Measurements from ENCODE around the gene LFNG. TPM values are rescaled to one million over a fixed set of nuclear protein-coding genes. Genes with fewer than 3 reads are reported as not detected.

LFNG gene
- total and polyA plus RNA-seq, 2 of the 13 experiments (the other 11 are each of a cell fraction or from before 2014, with no cell fraction given) = 0.44 to 1.5 TPM

DNA sequence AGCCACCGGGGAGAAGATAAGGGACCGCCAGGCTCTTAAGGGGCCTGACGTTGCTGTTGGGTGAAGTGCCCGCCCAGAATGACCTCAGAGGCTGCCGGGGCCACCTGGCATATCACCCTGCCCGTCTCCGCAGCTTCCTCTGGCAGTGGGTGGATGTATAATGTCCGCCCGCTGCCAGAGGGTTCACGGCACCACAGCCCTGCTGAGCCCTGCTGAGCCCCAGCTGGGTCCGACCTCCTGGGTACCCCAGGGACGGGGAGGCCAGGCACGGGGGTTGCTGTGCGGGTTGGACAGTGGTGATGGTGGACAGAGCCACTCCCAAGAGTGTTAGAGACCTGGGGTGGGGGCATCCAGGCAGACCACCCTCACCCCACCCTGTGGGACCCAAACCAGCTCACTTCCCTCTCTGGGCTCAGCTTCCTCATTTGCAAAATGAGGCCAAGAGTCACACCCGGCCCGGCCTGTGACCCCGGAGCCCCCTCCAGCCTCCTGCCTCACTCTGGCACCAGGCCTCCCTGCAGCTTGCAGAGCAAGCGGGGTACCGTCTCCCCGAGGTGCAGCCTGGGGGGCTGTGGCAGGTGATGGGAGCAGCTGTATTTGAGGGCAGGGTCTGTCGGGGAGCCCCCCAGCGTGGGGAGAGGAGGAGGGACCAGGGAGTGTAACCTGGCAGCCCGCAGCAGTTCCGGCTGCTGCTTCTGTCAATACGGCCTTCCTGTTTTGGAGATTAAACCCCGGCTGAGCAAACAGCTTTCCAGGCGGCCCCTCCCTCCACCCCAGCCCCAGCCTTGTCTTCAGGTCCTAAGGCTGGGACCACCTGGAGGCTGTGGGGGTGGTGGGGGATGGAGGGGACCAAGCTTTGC lies 8.4 kb upstream of the LFNG start (continued):
- no peak for TF ChIP-seq IKZF4 (CRISPR knock-in tag; IDR thresholded peaks at IDR 0.05; ENCODE audit: borderline replicate concordance, low read depth, not compliant biosample characterization)
- TF ChIP-seq HNRNPLL (IDR thresholded peaks at IDR 0.05; ENCODE audit: low read depth, low read length, poor library complexity, severe bottlenecking) = peak; percentile 6
- peak; percentile 74; the same call in 1 of the 2 replicates for TF ChIP-seq SNAI1 (CRISPR knock-in tag; IDR thresholded peaks at IDR 0.05; ENCODE audit: borderline replicate concordance)
- no peak for TF ChIP-seq SMAD9 (CRISPR knock-in tag; IDR thresholded peaks at IDR 0.05)
- 0 out of 2 replicates have a peak, but pooled peaks have one; percentile 19 for TF ChIP-seq HHEX (CRISPR knock-in tag; IDR thresholded peaks at IDR 0.05)
- no peak for TF ChIP-seq ZNF780A (CRISPR knock-in tag; IDR thresholded peaks at IDR 0.05)
- peak; percentile 21; the same call in 1 of the 2 replicates for TF ChIP-seq ZFX (CRISPR knock-in tag; IDR thresholded peaks at IDR 0.05; ENCODE audit: low read depth)
- TF ChIP-seq, protein P1, sequence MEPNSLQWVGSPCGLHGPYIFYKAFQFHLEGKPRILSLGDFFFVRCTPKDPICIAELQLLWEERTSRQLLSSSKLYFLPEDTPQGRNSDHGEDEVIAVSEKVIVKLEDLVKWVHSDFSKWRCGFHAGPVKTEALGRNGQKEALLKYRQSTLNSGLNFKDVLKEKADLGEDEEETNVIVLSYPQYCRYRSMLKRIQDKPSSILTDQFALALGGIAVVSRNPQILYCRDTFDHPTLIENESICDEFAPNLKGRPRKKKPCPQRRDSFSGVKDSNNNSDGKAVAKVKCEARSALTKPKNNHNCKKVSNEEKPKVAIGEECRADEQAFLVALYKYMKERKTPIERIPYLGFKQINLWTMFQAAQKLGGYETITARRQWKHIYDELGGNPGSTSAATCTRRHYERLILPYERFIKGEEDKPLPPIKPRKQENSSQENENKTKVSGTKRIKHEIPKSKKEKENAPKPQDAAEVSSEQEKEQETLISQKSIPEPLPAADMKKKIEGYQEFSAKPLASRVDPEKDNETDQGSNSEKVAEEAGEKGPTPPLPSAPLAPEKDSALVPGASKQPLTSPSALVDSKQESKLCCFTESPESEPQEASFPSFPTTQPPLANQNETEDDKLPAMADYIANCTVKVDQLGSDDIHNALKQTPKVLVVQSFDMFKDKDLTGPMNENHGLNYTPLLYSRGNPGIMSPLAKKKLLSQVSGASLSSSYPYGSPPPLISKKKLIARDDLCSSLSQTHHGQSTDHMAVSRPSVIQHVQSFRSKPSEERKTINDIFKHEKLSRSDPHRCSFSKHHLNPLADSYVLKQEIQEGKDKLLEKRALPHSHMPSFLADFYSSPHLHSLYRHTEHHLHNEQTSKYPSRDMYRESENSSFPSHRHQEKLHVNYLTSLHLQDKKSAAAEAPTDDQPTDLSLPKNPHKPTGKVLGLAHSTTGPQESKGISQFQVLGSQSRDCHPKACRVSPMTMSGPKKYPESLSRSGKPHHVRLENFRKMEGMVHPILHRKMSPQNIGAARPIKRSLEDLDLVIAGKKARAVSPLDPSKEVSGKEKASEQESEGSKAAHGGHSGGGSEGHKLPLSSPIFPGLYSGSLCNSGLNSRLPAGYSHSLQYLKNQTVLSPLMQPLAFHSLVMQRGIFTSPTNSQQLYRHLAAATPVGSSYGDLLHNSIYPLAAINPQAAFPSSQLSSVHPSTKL (CRISPR knock-in tag; IDR thresholded peaks at IDR 0.05) = peak; percentile 60
- no peak for TF ChIP-seq ZNF30 (CRISPR knock-in tag; IDR thresholded peaks at IDR 0.05)
- TF ChIP-seq, protein P2, sequence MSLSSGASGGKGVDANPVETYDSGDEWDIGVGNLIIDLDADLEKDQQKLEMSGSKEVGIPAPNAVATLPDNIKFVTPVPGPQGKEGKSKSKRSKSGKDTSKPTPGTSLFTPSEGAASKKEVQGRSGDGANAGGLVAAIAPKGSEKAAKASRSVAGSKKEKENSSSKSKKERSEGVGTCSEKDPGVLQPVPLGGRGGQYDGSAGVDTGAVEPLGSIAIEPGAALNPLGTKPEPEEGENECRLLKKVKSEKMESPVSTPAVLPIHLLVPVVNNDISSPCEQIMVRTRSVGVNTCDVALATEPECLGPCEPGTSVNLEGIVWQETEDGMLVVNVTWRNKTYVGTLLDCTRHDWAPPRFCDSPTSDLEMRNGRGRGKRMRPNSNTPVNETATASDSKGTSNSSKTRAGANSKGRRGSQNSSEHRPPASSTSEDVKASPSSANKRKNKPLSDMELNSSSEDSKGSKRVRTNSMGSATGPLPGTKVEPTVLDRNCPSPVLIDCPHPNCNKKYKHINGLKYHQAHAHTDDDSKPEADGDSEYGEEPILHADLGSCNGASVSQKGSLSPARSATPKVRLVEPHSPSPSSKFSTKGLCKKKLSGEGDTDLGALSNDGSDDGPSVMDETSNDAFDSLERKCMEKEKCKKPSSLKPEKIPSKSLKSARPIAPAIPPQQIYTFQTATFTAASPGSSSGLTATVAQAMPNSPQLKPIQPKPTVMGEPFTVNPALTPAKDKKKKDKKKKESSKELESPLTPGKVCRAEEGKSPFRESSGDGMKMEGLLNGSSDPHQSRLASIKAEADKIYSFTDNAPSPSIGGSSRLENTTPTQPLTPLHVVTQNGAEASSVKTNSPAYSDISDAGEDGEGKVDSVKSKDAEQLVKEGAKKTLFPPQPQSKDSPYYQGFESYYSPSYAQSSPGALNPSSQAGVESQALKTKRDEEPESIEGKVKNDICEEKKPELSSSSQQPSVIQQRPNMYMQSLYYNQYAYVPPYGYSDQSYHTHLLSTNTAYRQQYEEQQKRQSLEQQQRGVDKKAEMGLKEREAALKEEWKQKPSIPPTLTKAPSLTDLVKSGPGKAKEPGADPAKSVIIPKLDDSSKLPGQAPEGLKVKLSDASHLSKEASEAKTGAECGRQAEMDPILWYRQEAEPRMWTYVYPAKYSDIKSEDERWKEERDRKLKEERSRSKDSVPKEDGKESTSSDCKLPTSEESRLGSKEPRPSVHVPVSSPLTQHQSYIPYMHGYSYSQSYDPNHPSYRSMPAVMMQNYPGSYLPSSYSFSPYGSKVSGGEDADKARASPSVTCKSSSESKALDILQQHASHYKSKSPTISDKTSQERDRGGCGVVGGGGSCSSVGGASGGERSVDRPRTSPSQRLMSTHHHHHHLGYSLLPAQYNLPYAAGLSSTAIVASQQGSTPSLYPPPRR (CRISPR knock-in tag; IDR thresholded peaks at IDR 0.05; ENCODE audit: borderline replicate concordance) = peak; percentile 75
- TF ChIP-seq ZNF605 (CRISPR knock-in tag; IDR thresholded peaks at IDR 0.05) = peak; percentile 45; the same call in 1 of the 2 replicates
- TF ChIP-seq, protein P3, sequence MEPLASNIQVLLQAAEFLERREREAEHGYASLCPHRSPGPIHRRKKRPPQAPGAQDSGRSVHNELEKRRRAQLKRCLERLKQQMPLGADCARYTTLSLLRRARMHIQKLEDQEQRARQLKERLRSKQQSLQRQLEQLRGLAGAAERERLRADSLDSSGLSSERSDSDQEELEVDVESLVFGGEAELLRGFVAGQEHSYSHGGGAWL (CRISPR knock-in tag; IDR thresholded peaks at IDR 0.05) = no peak; the same call in 1 of the 2 replicates
- TF ChIP-seq, protein P4, sequence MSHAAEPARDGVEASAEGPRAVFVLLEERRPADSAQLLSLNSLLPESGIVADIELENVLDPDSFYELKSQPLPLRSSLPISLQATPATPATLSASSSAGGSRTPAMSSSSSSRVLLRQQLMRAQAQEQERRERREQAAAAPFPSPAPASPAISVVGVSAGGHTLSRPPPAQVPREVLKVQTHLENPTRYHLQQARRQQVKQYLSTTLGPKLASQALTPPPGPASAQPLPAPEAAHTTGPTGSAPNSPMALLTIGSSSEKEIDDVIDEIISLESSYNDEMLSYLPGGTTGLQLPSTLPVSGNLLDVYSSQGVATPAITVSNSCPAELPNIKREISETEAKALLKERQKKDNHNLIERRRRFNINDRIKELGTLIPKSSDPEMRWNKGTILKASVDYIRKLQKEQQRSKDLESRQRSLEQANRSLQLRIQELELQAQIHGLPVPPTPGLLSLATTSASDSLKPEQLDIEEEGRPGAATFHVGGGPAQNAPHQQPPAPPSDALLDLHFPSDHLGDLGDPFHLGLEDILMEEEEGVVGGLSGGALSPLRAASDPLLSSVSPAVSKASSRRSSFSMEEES (CRISPR knock-in tag; IDR thresholded peaks at IDR 0.05) = peak; percentile 26; the same call in 1 of the 2 replicates

Data from HepG2 (cell line).